Heart right ventricle (tissue), 16 donors: Measurements from ENCODE around the gene TENT5C. TPM values are rescaled to one million over a fixed set of nuclear protein-coding genes. Genes with fewer than 3 reads are reported as not detected.

Experiments used
- ATAC-seq, 8 donors: fragments of 200-7000 bp; cut with Tn5 transposase; one replicate each; pipeline ENCODE4 v1.9.1; 2020; ENCODE audit warnings: mild to moderate bottlenecking in 8 of 8, moderate library complexity in 8 of 8, moderate number of reproducible peaks in 1 of 8
- DNase-seq, 2 donors: peaks; one replicate each; pipeline ENCODE4 v3.0.0-alpha.2; 2020
- H3K27ac ChIP-seq, 10 donors: fragments of 200-600 bp; sonication (generic) in 2 of 10; one replicate each; pipeline versions ENCODE4 v1.5.0 to v1.8.0; 2020 to 2022; ENCODE audit warnings: mild to moderate bottlenecking in 3 of 10
- H3K27me3 ChIP-seq, 7 donors: fragments of 200-600 bp; one replicate each; pipeline ENCODE4 v1.8.0; 2021 to 2022; ENCODE audit warnings: mild to moderate bottlenecking in 2 of 7
- H3K36me3 ChIP-seq, 9 donors: fragments of 200-600 bp; sonication (generic) in 1 of 9; one replicate each; pipeline versions ENCODE4 v1.5.0 to v1.8.0; 2020 to 2022; ENCODE audit warnings: mild to moderate bottlenecking in 2 of 9
- H3K4me1 ChIP-seq, 9 donors: fragments of 200-600 bp; sonication (generic) in 1 of 9; one replicate each; pipeline versions ENCODE4 v1.5.0 to v1.8.0; 2020 to 2022; ENCODE audit warnings: mild to moderate bottlenecking in 4 of 9
- H3K4me3 ChIP-seq, 10 donors: fragments of 200-600 bp; sonication (generic) in 2 of 10; one replicate each; pipeline versions ENCODE4 v1.5.0 to v1.8.0; 2020 to 2022; ENCODE audit warnings: mild to moderate bottlenecking in 7 of 10, moderate library complexity in 2 of 10
- H3K9me3 ChIP-seq, 11 donors: fragments of 200-600 bp in 10 of 11; sonication (generic) in 2 of 11; one replicate each; pipeline versions ENCODE4 v1.5.0 to v1.8.0; 2013 to 2022; ENCODE audit warnings: mild to moderate bottlenecking in 2 of 11, control low read depth in 1 of 11, moderate library complexity in 1 of 11
- CTCF ChIP-seq, 9 donors: fragments of 200-600 bp; sonication (generic) in 2 of 9; IDR thresholded peaks; one replicate each; pipeline versions ENCODE4 v1.5.0 to v1.8.0; 2021 to 2022; ENCODE audit warnings: antibody characterized with exemption in 9 of 9, mild to moderate bottlenecking in 5 of 9, moderate library complexity in 1 of 9
- WGBS, 2 donors: extraction: QIAGEN DNeasy Blood & Tissue Kit; methylation state at CpG; one replicate each; pipeline ENCODE4 v1.1.7; 2013; ENCODE audit warnings: inconsistent platforms in 1 of 2; 5-methylcytosine and 5-hydroxymethylcytosine counted together
- intact Hi-C, 10 donors: fragments of 100-400 bp; cut with DNase I; formaldehyde crosslinking; loops; one replicate each; pipeline versions ENCODE4 v1.11.1 to v1.14.2; 2022
- polyA plus RNA-seq, 2 donors: library from polyadenylated mRNA; stranded (reverse); fragments of 200-250 nt; gene quantifications; one replicate each; pipeline ENCODE4 v1.2.3, GENCODE V29; 2013
- total RNA-seq, 10 donors: library from RNA; stranded (reverse); fragmentation: NEBNext Ultra II Directional in 3 of 10; extraction: Animal tissue kit (Norgen Biotek cat#: 25700) in 3 of 10; gene quantifications; one replicate each; pipeline versions ENCODE4 v1.2.1 to v1.2.4, GENCODE V29; 2021 to 2023
- donor health status: Arrhythmogenic right ventricular cardiomyopathy.
- donor health status: ischemic (EF 13 %, LVEDD 7.1; RV severe dilation, severe dysfunction).
- donor health status: healthy with polysubstance abuse.
- donor health status: DM: no; HTN: yes; CAD: no.
- donor health status: DM: no; HTN: no; CAD: no.
- donor health status: ischemic (EF 25% LVEDD 6.9; RV normal size, moderate dysfunction).
- donor health status: ischemic (EF 25% LVEDD 5.7; RV mildly dilated, moderate dysfunction).
- donor health status: healthy.
- donor health status: DM: yes; HTN: yes; CAD: no.
- donor health status: Ischemic cardiomyopathy.
- donor health status: ischemic (EF 35%, LVEDD 5.7; RV mildly dilated, moderate dysfunction).
- donor health status: nonischemic (EF 11% LVEDD 7.7; RV severe dilation, severe dysfunction).
- donor health status: DM: yes; HTN: yes; CAD: no.
- donor health status: PGD.
- donor health status: ischemic (EF 29% LVEDD 5.4; RV normal size, mild dysfunction).
- donor health status: nonischemic (EF 23%, LVEDD 6.1; RV moderate dilation, normal function).

Gene TENT5C
- total and polyA plus RNA-seq, 12 donors = 3.1 to 23.1 (median 10.2) TPM

GRCh38 chr1:117644696-117645311, 39.0 kb downstream of the TENT5C start:
- no peak overlapping the region for H3K4me3 ChIP-seq
- H3K27me3 ChIP-seq = no peaks in the 10 kb centered on the region
- no peaks in the 10 kb centered on the region for H3K9me3 ChIP-seq
- WGBS, 2 donors = 81 to 90% methylated on average over 3 of the region's 3 CpGs
- no peaks in the 10 kb centered on the region for H3K4me1 ChIP-seq
- no peak overlapping the region for H3K27ac ChIP-seq
- TF ChIP-seq CTCF (IDR thresholded peaks at IDR 0.05) = no peak
- intact Hi-C loops = no loop called here
- H3K36me3 ChIP-seq = no peaks in the 10 kb centered on the region
- no peak for ATAC-seq
- DNase-seq = no peak

- ATAC-seq = no peak
- H3K36me3 ChIP-seq = no peaks in the 10 kb centered on the region
- WGBS, 2 donors = 88 to 96% methylated on average over 4 of the region's 4 CpGs
- TF ChIP-seq CTCF (IDR thresholded peaks at IDR 0.05) = no peak
- DNase-seq = no peak
- intact Hi-C loops = no loop called here
- H3K4me1 ChIP-seq = no peaks in the 10 kb centered on the region
- no peaks in the 10 kb centered on the region for H3K27me3 ChIP-seq
- H3K9me3 ChIP-seq = no peaks in the 10 kb centered on the region
- H3K4me3 ChIP-seq = no peak overlapping the region
- no peak overlapping the region for H3K27ac ChIP-seq
These were observed 39.5 kb downstream of the TENT5C start for GRCh38 chr1:117645343-117645742.

- WGBS, 2 donors = 82 to 84% methylated on average over 10 of the region's 10 CpGs
These were observed 40.4 kb downstream of the TENT5C start for GRCh38 chr1:117646007-117646811.

GRCh38 chr1:117646956-117647355, 41.1 kb downstream of the TENT5C start:
- no peaks in the 10 kb centered on the region for H3K9me3 ChIP-seq
- H3K4me1 ChIP-seq = no peaks in the 10 kb centered on the region
- no peak for ATAC-seq
- intact Hi-C loops = no loop called here
- no peak for DNase-seq
- no peaks in the 10 kb centered on the region for H3K36me3 ChIP-seq
- no peak overlapping the region for H3K27ac ChIP-seq
- no peak overlapping the region for H3K4me3 ChIP-seq
- no peaks in the 10 kb centered on the region for H3K27me3 ChIP-seq
- 89% methylated on average over 12 of the region's 12 CpGs for WGBS, 2 donors
- TF ChIP-seq CTCF (IDR thresholded peaks at IDR 0.05) = no peak

More at GRCh38 chr1:117646007-117646811, 40.4 kb downstream of the TENT5C start:
- no peak for TF ChIP-seq CTCF (IDR thresholded peaks at IDR 0.05)
- DNase-seq (no peak), ATAC-seq (no peak)
- no peaks in the 10 kb centered on the region for H3K36me3 ChIP-seq
- intact Hi-C loops = no loop called here
- no peak overlapping the region for H3K4me3 ChIP-seq
- no peaks in the 10 kb centered on the region for H3K4me1 ChIP-seq
- H3K27ac ChIP-seq = no peak overlapping the region
- H3K9me3 ChIP-seq = no peaks in the 10 kb centered on the region
- no peaks in the 10 kb centered on the region for H3K27me3 ChIP-seq
